ENCODE data around the gene MRPL14. TPM values are rescaled to one million over a fixed set of nuclear protein-coding genes. Genes with fewer than 3 reads are reported as not detected.
"Not testable (repeated sequence)": the region's sequence is repeated elsewhere in the genome, so short reads cannot be mapped to it uniquely, and the experiment has no call there.

The MRPL14 gene
- total and polyA plus RNA-seq, 2 of the 4 experiments (the other 2 are of a cell fraction) = 43.7 to 87.9 TPM

GRCh38 chr6:44095243-44095623 lies 32.0 kb downstream of the MRPL14 start:
- H2AK5ac ChIP-seq (ENCODE audit: low read depth, low read length); ATAC-seq (ENCODE audit: low read depth); H4K8ac ChIP-seq (ENCODE audit: low read depth in 2 of 2, low read length in 2 of 2); H3K27me3 ChIP-seq (ENCODE audit: control insufficient read depth, insufficient read depth, low read length); H3K36me3 ChIP-seq (ENCODE audit: control insufficient read depth, insufficient read depth, low read length); H4K5ac ChIP-seq (ENCODE audit: low read depth, low read length); H3K4me2 ChIP-seq (ENCODE audit: low read depth, low read length); H3K56ac ChIP-seq (ENCODE audit: extremely low read depth, insufficient read depth, low read length); H3K4me1 ChIP-seq (ENCODE audit: control insufficient read depth, insufficient read depth, low read length); H3K4ac ChIP-seq (ENCODE audit: low read depth, low read length); in situ Hi-C loops (cut with MboI; ENCODE audit: low sequenced_read_pairs); dilution Hi-C loops (cut with HindIII; ENCODE audit: low sequenced_read_pairs, unreplicated experiment); H2BK120ac ChIP-seq (ENCODE audit: low read depth, low read length); H4K91ac ChIP-seq (ENCODE audit: insufficient read depth, low read depth, low read length); H3K9ac ChIP-seq (ENCODE audit: low read depth, low read length); H2BK20ac ChIP-seq (ENCODE audit: low read depth, low read length); H3K14ac ChIP-seq (replicated peaks; ENCODE audit: low read depth, low read length); DNase-seq; POLR2A ChIA-PET (ENCODE audit: unreplicated experiment); H3K9me1 ChIP-seq (ENCODE audit: insufficient read depth, low read length); H2BK15ac ChIP-seq (ENCODE audit: low read depth, low read length); intact Hi-C loops (cut with micrococcal nuclease); H3K4me3 ChIP-seq (ENCODE audit: insufficient read depth, low read depth, low read length); H3K23ac ChIP-seq (ENCODE audit: low read depth, low read length); H2BK5ac ChIP-seq (ENCODE audit: low read depth, low read length, poor library complexity, severe bottlenecking); BruUV-seq (replicated peaks); H2AFZ ChIP-seq (replicated peaks; ENCODE audit: low read length, poor library complexity); H3K18ac ChIP-seq (ENCODE audit: low read depth, low read length); H2AK9ac ChIP-seq (replicated peaks; ENCODE audit: low read depth, low read length, poor library complexity); H3K9me3 ChIP-seq (ENCODE audit: control insufficient read depth, insufficient read depth, low read length); H3K27ac ChIP-seq (ENCODE audit: insufficient read depth, low read length); H3K79me1 ChIP-seq (ENCODE audit: low read depth in 1 of 2, low read length in 2 of 2): not testable (repeated sequence)
- CTCF ChIA-PET = interaction anchor here (0.9 to 1.1 kb wide), 2 partner anchors 22 to 77 kb away, joined by 3 to 5 read pairs; no protein-coding TSS in a partner anchor
- peaks cover 10% of the 10 kb centered on the region for H4K20me1 ChIP-seq (ENCODE audit: insufficient read depth, low read length)
- 88% methylated on average over 3 of the region's 6 CpGs; no CpG with 5 or more reads in 1 of the 2 experiments for WGBS, 2 experiments (ENCODE audit: extremely low coverage in 2 of 2, insufficient read length in 1 of 2)

All from IMR-90 (cell line).